Calu3 (cell line): Measurements from ENCODE around the gene NPC1. TPM values are rescaled to one million over a fixed set of nuclear protein-coding genes. Genes with fewer than 3 reads are reported as not detected.

Experiments used
- BruUV-seq: library from RNA; stranded (reverse); fragments of 400-500 nt; replicated peaks from 2 replicates; lab custom pipeline; 2021; lab: Mats Ljungman, UMichigan
- CTCF ChIA-PET: fragments of 300-600 bp; sonication (Branson Sonifier 250); formaldehyde crosslinking; loops from one replicate; lab custom pipeline; 2022; ENCODE audit warnings: antibody characterized with exemption; lab: Charles Lee
- DNase-seq: peaks from one replicate; pipeline ENCODE4 v3.0.0; 2022
- H3K27ac Mint-ChIP-seq: one replicate; pipeline ENCODE4 v1.8.0; 2022; ENCODE audit warnings: mixed read lengths; ENCODE audit not compliant: unreplicated experiment
- H3K27me3 Mint-ChIP-seq: one replicate; pipeline ENCODE4 v1.8.0; 2022; ENCODE audit warnings: mixed read lengths; ENCODE audit not compliant: unreplicated experiment
- H3K36me3 Mint-ChIP-seq: one replicate; pipeline ENCODE4 v1.8.0; 2022; ENCODE audit warnings: mild to moderate bottlenecking, moderate library complexity, mixed read lengths; ENCODE audit not compliant: insufficient read depth, unreplicated experiment
- H3K4me1 Mint-ChIP-seq: one replicate; pipeline ENCODE4 v1.8.0; 2022; ENCODE audit warnings: mild to moderate bottlenecking, low read depth, mixed read lengths; ENCODE audit not compliant: unreplicated experiment
- H3K4me3 Mint-ChIP-seq: one replicate; pipeline ENCODE4 v1.8.0; 2022; ENCODE audit warnings: mild to moderate bottlenecking, low read depth, moderate library complexity, mixed read lengths; ENCODE audit not compliant: unreplicated experiment
- H3K9me3 Mint-ChIP-seq: one replicate; pipeline ENCODE4 v1.8.0; 2022; ENCODE audit warnings: low read depth, mixed read lengths; ENCODE audit not compliant: unreplicated experiment
- intact Hi-C: fragments of 100-400 bp; cut with micrococcal nuclease; formaldehyde crosslinking; loops from one replicate; pipeline ENCODE4 v1.10.0; 2022; ENCODE audit not compliant: unreplicated experiment
- total RNA-seq: library from RNA; stranded (reverse); gene quantifications from 2 replicates; pipeline ENCODE4 v1.2.3, GENCODE V29; 2022
- TF ChIP-seq, protein P1 (sequence below): fragments of 200-600 bp; IDR thresholded peaks from one replicate; pipeline ENCODE4 v1.8.0; 2022; ENCODE audit warnings: antibody characterized with exemption; ENCODE audit not compliant: unreplicated experiment

Gene NPC1
- total RNA-seq, 1 experiment from 2014 or later, result 84.7 TPM

DNA sequence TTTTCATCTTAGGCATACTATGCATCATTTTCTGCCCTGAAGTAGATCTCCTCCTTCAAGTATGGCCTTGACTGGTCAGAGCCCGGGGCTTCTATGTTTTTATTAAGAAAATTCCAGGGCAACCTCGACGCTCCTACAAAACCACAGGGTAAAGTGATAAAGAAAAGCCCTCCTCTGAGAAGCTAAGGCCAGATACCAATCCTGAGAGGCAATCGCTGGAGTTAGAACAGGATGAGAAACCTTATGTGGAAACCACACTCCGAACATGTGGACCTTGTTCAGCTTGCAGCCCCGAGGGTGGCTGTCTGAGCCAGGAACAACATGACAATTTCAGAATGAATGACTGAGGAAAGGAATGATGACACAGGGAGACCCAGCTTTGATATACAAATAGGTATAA, 47.4 kb downstream of the NPC1 start:
- intact Hi-C loops, result no loop called here
- Mint-ChIP-seq H3K27me3 (no peaks in the 10 kb centered on the region), H3K4me3 (no peak overlapping the region), H3K27ac (no peak overlapping the region), H3K9me3 (no peaks in the 10 kb centered on the region), H3K36me3 (peaks cover 83% of the 10 kb centered on the region), H3K4me1 (no peaks in the 10 kb centered on the region)
- BruUV-seq, result no TSS peak
- TF ChIP-seq, protein P1, sequence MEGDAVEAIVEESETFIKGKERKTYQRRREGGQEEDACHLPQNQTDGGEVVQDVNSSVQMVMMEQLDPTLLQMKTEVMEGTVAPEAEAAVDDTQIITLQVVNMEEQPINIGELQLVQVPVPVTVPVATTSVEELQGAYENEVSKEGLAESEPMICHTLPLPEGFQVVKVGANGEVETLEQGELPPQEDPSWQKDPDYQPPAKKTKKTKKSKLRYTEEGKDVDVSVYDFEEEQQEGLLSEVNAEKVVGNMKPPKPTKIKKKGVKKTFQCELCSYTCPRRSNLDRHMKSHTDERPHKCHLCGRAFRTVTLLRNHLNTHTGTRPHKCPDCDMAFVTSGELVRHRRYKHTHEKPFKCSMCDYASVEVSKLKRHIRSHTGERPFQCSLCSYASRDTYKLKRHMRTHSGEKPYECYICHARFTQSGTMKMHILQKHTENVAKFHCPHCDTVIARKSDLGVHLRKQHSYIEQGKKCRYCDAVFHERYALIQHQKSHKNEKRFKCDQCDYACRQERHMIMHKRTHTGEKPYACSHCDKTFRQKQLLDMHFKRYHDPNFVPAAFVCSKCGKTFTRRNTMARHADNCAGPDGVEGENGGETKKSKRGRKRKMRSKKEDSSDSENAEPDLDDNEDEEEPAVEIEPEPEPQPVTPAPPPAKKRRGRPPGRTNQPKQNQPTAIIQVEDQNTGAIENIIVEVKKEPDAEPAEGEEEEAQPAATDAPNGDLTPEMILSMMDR, result no peak
- CTCF ChIA-PET, result no interaction called here
- DNase-seq, result no peak

DNA sequence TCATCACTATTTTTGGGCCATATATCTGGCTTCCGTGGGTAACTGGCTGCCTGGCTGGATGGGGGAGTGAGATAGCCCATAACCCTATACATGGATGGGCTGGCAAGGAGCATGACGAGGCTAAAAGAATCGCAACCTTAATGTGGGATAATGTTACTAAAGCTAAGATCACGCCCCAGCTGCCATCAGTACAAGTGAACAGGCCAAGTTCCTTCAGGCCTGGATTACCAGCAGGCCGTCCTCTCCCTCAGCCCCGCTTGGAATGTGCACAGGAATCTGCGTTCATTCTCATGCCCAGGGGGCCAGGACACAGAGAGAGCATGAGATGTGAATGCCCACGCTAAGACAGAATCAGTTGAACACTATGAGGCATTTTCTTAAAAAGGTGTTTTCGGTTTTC, 48.3 kb downstream of the NPC1 start:
- DNase-seq, result no peak
- no TSS peak for BruUV-seq
- H3K4me1 Mint-ChIP-seq, result no peaks in the 10 kb centered on the region
- no peak overlapping the region for H3K4me3 Mint-ChIP-seq
- no peak overlapping the region for H3K27ac Mint-ChIP-seq
- CTCF ChIA-PET, result no interaction called here
- intact Hi-C loops, result no loop called here
- H3K9me3 Mint-ChIP-seq, result no peaks in the 10 kb centered on the region
- peaks cover 74% of the 10 kb centered on the region for H3K36me3 Mint-ChIP-seq
- no peaks in the 10 kb centered on the region for H3K27me3 Mint-ChIP-seq
- TF ChIP-seq, protein P1, result no peak

DNA sequence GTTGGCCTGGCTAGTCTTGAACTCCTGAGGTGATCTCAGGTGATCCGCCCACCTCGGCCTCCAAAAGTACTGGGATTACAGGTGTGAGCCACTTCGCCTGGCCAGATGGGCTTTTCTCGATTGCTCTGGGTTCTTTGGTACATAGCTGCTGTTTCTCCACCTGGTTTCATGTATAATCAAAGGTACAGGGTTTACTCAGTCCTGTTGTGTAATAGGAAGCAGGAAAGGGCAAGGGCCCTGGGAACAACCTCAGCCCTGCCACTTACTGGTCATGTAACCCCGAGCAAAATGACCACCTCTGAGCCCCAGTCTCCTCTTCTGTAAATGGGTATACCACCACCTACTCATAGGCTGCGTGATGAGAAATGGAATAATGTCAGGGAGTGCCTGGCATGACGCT, 49.0 kb downstream of the NPC1 start:
- Mint-ChIP-seq H3K4me1 (no peaks in the 10 kb centered on the region), H3K4me3 (no peak overlapping the region), H3K27me3 (no peaks in the 10 kb centered on the region), H3K36me3 (peaks cover 73% of the 10 kb centered on the region), H3K9me3 (no peaks in the 10 kb centered on the region), H3K27ac (no peak overlapping the region)
- no peak for DNase-seq
- TF ChIP-seq, protein P1, result no peak
- CTCF ChIA-PET, result no interaction called here
- BruUV-seq, result no TSS peak
- intact Hi-C loops, result no loop called here

DNA sequence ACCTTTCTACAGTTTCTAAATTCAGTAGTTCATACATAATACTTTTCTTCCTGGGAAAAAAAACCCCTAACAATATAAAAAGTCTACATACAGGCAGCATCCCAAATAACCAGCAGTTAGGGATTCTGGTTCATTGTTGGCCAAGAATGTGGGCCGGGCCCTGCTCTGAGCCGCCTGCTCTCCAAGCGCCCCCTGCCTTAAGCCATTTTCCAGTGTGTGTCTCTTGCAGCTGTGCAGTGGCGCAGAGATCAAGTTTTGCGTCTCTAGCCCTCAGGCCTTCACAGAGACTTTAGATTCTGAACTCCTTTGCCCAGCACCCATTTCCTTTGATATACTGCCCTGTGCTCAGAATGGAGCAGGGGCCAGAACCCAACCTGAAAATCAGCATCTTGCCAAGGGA, 50.1 kb downstream of the NPC1 start:
- Mint-ChIP-seq H3K27ac (no peak overlapping the region), H3K4me1 (no peaks in the 10 kb centered on the region), H3K36me3 (peaks cover 80% of the 10 kb centered on the region), H3K27me3 (no peaks in the 10 kb centered on the region), H3K4me3 (no peak overlapping the region), H3K9me3 (no peaks in the 10 kb centered on the region)
- DNase-seq, result no peak
- no TSS peak for BruUV-seq
- intact Hi-C loops, result no loop called here
- TF ChIP-seq, protein P1, result no peak
- CTCF ChIA-PET, result no interaction called here
